Rectal smooth muscle tissue (tissue), 1 donor: Measurements from ENCODE around the gene BANF2.
"Not testable (repeated sequence)": the region's sequence is repeated elsewhere in the genome, so short reads cannot be mapped to it uniquely, and the experiment has no call there.

ENCODE experiments used
- H3K27ac ChIP-seq: one replicate; pipeline ENCODE4 v1.7.0; 2013; ENCODE audit warnings: low read depth, low read length, inconsistent platforms
- H3K27me3 ChIP-seq: one replicate; pipeline ENCODE4 v1.7.0; 2013; ENCODE audit warnings: low read length; ENCODE audit not compliant: control insufficient read depth, insufficient read depth
- H3K36me3 ChIP-seq: one replicate; pipeline ENCODE4 v1.7.0; 2013; ENCODE audit warnings: low read length; ENCODE audit not compliant: control insufficient read depth, insufficient read depth
- H3K4me1 ChIP-seq: one replicate; pipeline ENCODE4 v1.7.0; 2013; ENCODE audit warnings: low read length; ENCODE audit not compliant: control insufficient read depth, insufficient read depth
- H3K4me3 ChIP-seq: one replicate; pipeline ENCODE4 v1.7.0; 2013; ENCODE audit warnings: low read length
- H3K9ac ChIP-seq: one replicate; pipeline ENCODE4 v1.7.0; 2013; ENCODE audit warnings: low read length

The BANF2 gene

GRCh38 chr20:17758010-17758409 is 58.2 kb downstream of the BANF2 start:
- no peaks in the 10 kb centered on the region for H3K4me1 ChIP-seq
- H3K36me3 ChIP-seq: no peaks in the 10 kb centered on the region

GRCh38 chr20:17758512-17758911 is 58.7 kb downstream of the BANF2 start:
- peaks cover 2% of the 10 kb centered on the region for H3K27me3 ChIP-seq
- H3K36me3 ChIP-seq: no peaks in the 10 kb centered on the region
- no peak overlapping the region for H3K9ac ChIP-seq
- no peak overlapping the region for H3K27ac ChIP-seq
- no peaks in the 10 kb centered on the region for H3K4me1 ChIP-seq
- no peak overlapping the region for H3K4me3 ChIP-seq

More at GRCh38 chr20:17758010-17758409, 58.2 kb downstream of the BANF2 start:
- peaks cover 2% of the 10 kb centered on the region for H3K27me3 ChIP-seq
- no peak overlapping the region for H3K4me3 ChIP-seq
- H3K27ac ChIP-seq: no peak overlapping the region
- no peak overlapping the region for H3K9ac ChIP-seq

- H3K4me3 ChIP-seq: no peak overlapping the region
- H3K9ac ChIP-seq: no peak overlapping the region
- H3K27ac ChIP-seq: no peak overlapping the region
- no peaks in the 10 kb centered on the region for H3K4me1 ChIP-seq
- H3K36me3 ChIP-seq: no peaks in the 10 kb centered on the region
- peaks cover 1% of the 10 kb centered on the region for H3K27me3 ChIP-seq
Measured at GRCh38 chr20:17759449-17759848, 59.7 kb downstream of the BANF2 start.

GRCh38 chr20:17761604-17762003 is 61.8 kb downstream of the BANF2 start:
- Histone ChIP-seq H3K27ac (no peak overlapping the region), H3K9ac (no peak overlapping the region), H3K4me3 (no peak overlapping the region), H3K27me3 (no peaks in the 10 kb centered on the region), H3K36me3 (no peaks in the 10 kb centered on the region), H3K4me1 (no peaks in the 10 kb centered on the region)

GRCh38 chr20:17762243-17762872 is 62.6 kb downstream of the BANF2 start:
- H3K27ac ChIP-seq: no peak overlapping the region
- no peaks in the 10 kb centered on the region for H3K4me1 ChIP-seq
- H3K9ac ChIP-seq: no peak overlapping the region
- no peak overlapping the region for H3K4me3 ChIP-seq
- H3K27me3 ChIP-seq: no peaks in the 10 kb centered on the region
- no peaks in the 10 kb centered on the region for H3K36me3 ChIP-seq

GRCh38 chr20:17762873-17763557 is 63.2 kb downstream of the BANF2 start:
- H3K36me3 ChIP-seq: no peaks in the 10 kb centered on the region
- no peak overlapping the region for H3K9ac ChIP-seq
- no peak overlapping the region for H3K27ac ChIP-seq
- H3K4me1 ChIP-seq: no peaks in the 10 kb centered on the region
- H3K27me3 ChIP-seq: no peaks in the 10 kb centered on the region
- H3K4me3 ChIP-seq: no peak overlapping the region

- Histone ChIP-seq H3K27me3 (no peaks in the 10 kb centered on the region), H3K4me3 (no peak overlapping the region), H3K9ac (no peak overlapping the region), H3K27ac (no peak overlapping the region), H3K4me1 (no peaks in the 10 kb centered on the region), H3K36me3 (no peaks in the 10 kb centered on the region)
Measured at GRCh38 chr20:17765017-17765416, 65.3 kb downstream of the BANF2 start.

GRCh38 chr20:17765584-17765983 is 65.8 kb downstream of the BANF2 start:
- Histone ChIP-seq H3K36me3 (no peaks in the 10 kb centered on the region), H3K4me1 (no peaks in the 10 kb centered on the region), H3K27ac (no peak overlapping the region), H3K4me3 (no peak overlapping the region), H3K27me3 (no peaks in the 10 kb centered on the region), H3K9ac (no peak overlapping the region)

- Histone ChIP-seq H3K4me3 (no peak overlapping the region), H3K36me3 (no peaks in the 10 kb centered on the region), H3K4me1 (no peaks in the 10 kb centered on the region), H3K27me3 (no peaks in the 10 kb centered on the region), H3K9ac (no peak overlapping the region), H3K27ac (no peak overlapping the region)
Measured at GRCh38 chr20:17766226-17766625, 66.5 kb downstream of the BANF2 start.

- no peak overlapping the region for H3K27ac ChIP-seq
- no peaks in the 10 kb centered on the region for H3K4me1 ChIP-seq
- no peak overlapping the region for H3K4me3 ChIP-seq
- no peaks in the 10 kb centered on the region for H3K27me3 ChIP-seq
- H3K9ac ChIP-seq: no peak overlapping the region
- no peaks in the 10 kb centered on the region for H3K36me3 ChIP-seq
Measured at GRCh38 chr20:17767624-17768023, 67.9 kb downstream of the BANF2 start.

GRCh38 chr20:17768271-17768670 is 68.5 kb downstream of the BANF2 start:
- Histone ChIP-seq H3K36me3 (no peaks in the 10 kb centered on the region), H3K4me1 (no peaks in the 10 kb centered on the region), H3K27ac (no peak overlapping the region), H3K4me3 (no peak overlapping the region), H3K27me3 (no peaks in the 10 kb centered on the region), H3K9ac (no peak overlapping the region)

- not testable (repeated sequence) for H3K4me3 ChIP-seq, H3K27ac ChIP-seq, H3K27me3 ChIP-seq, H3K36me3 ChIP-seq, H3K4me1 ChIP-seq, H3K9ac ChIP-seq
Measured at GRCh38 chr20:17769716-17770115, 70.0 kb downstream of the BANF2 start.
